IMR-90 (cell line): ENCODE measurements around the gene BANP. TPM values are rescaled to one million over a fixed set of nuclear protein-coding genes. Genes with fewer than 3 reads are reported as not detected.
"Not testable (repeated sequence)": the region's sequence is repeated elsewhere in the genome, so short reads cannot be mapped to it uniquely, and the experiment has no call there.

Experiments used
- ATAC-seq: fragments of 200-7000 bp; cut with Tn5 transposase; 2 replicates; pipeline ENCODE4 v1.9.1; 2020; ENCODE audit warnings: low read depth, mild to moderate bottlenecking, moderate library complexity
- BruUV-seq: library from RNA; stranded (reverse); fragments of 400-500 nt; replicated peaks from 2 replicates; lab custom pipeline; 2021; lab: Mats Ljungman, UMichigan
- CTCF ChIA-PET: fragments of 300-600 bp; formaldehyde crosslinking; extraction: SDS; loops from one replicate; lab custom pipeline; 2021; ENCODE audit warnings: antibody characterized with exemption; lab: Yijun Ruan, JAX
- POLR2A ChIA-PET: fragments of 300-600 bp; sonication (Branson Sonifier 250); formaldehyde crosslinking; loops from one replicate; lab custom pipeline; 2022; ENCODE audit warnings: antibody characterized with exemption; ENCODE audit not compliant: unreplicated experiment; lab: Charles Lee
- DNase-seq: peaks from one replicate; pipeline ENCODE4 v3.0.0; 2013
- H2AFZ ChIP-seq: replicated peaks from 2 replicates; pipeline ENCODE3; 2013; ENCODE audit warnings: low read length, mild to moderate bottlenecking; ENCODE audit not compliant: poor library complexity
- H2AK5ac ChIP-seq: 2 replicates; pipeline ENCODE4 v1.6.1; 2013; ENCODE audit warnings: low read depth, low read length, inconsistent platforms
- H2AK9ac ChIP-seq: replicated peaks from 2 replicates; pipeline ENCODE3; 2013; ENCODE audit warnings: mild to moderate bottlenecking, low read depth, low read length, moderate library complexity; ENCODE audit not compliant: poor library complexity
- H2BK120ac ChIP-seq: 2 replicates; pipeline ENCODE4 v1.6.1; 2013; ENCODE audit warnings: low read depth, low read length, inconsistent platforms
- H2BK15ac ChIP-seq: 3 replicates; pipeline ENCODE4 v1.6.1; 2013; ENCODE audit warnings: low read depth, low read length, inconsistent platforms
- H2BK20ac ChIP-seq: 2 replicates; pipeline ENCODE4 v1.6.1; 2013; ENCODE audit warnings: low read depth, mild to moderate bottlenecking, inconsistent platforms, low read length, moderate library complexity
- H2BK5ac ChIP-seq: 2 replicates; pipeline ENCODE4 v1.6.1; 2013; ENCODE audit warnings: mild to moderate bottlenecking, low read depth, low read length, inconsistent platforms; ENCODE audit not compliant: poor library complexity, severe bottlenecking
- H3K14ac ChIP-seq: replicated peaks from 2 replicates; pipeline ENCODE4 v1.6.1; 2013; ENCODE audit warnings: low read depth, low read length, inconsistent platforms
- H3K18ac ChIP-seq: 2 replicates; pipeline ENCODE4 v1.6.1; 2013; ENCODE audit warnings: low read depth, low read length, control low read depth
- H3K23ac ChIP-seq: 2 replicates; pipeline ENCODE4 v1.6.1; 2013; ENCODE audit warnings: low read depth, low read length, inconsistent platforms
- H3K27ac ChIP-seq: 2 replicates; pipeline ENCODE4 v1.5.1; 2013; ENCODE audit warnings: mild to moderate bottlenecking, control low read depth, low read length; ENCODE audit not compliant: insufficient read depth
- H3K27me3 ChIP-seq: 2 replicates; pipeline ENCODE4 v1.6.1; 2013; ENCODE audit warnings: low read length; ENCODE audit not compliant: control insufficient read depth, insufficient read depth
- H3K36me3 ChIP-seq: 2 replicates; pipeline ENCODE4 v1.6.1; 2013; ENCODE audit warnings: low read length, mixed read lengths; ENCODE audit not compliant: control insufficient read depth, insufficient read depth
- H3K4ac ChIP-seq: 2 replicates; pipeline ENCODE4 v1.6.1; 2013; ENCODE audit warnings: low read depth, low read length, inconsistent platforms
- H3K4me1 ChIP-seq: 2 replicates; pipeline ENCODE4 v1.6.1; 2013; ENCODE audit warnings: low read length, mixed read lengths; ENCODE audit not compliant: control insufficient read depth, insufficient read depth
- H3K4me2 ChIP-seq: 2 replicates; pipeline ENCODE4 v1.6.1; 2013; ENCODE audit warnings: low read depth, mild to moderate bottlenecking, control low read depth, low read length, moderate library complexity
- H3K4me3 ChIP-seq: 2 replicates; pipeline ENCODE4 v1.5.1; 2013; ENCODE audit warnings: low read depth, mild to moderate bottlenecking, control low read depth, low read length, moderate library complexity; ENCODE audit not compliant: insufficient read depth
- H3K56ac ChIP-seq: 2 replicates; pipeline ENCODE4 v1.6.1; 2013; ENCODE audit warnings: low read length, inconsistent platforms; ENCODE audit not compliant: insufficient read depth; ENCODE audit errors: extremely low read depth
- H3K79me1 ChIP-seq, 2 experiments: 2 replicates each; pipeline ENCODE4 v1.6.1; 2013; ENCODE audit warnings: low read length in 2 of 2, inconsistent platforms in 1 of 2, low read depth in 1 of 2
- H3K9ac ChIP-seq: 2 replicates; pipeline ENCODE4 v1.6.1; 2013; ENCODE audit warnings: low read depth, low read length, control low read depth
- H3K9me1 ChIP-seq: 2 replicates; pipeline ENCODE4 v1.6.1; 2013; ENCODE audit warnings: low read length, inconsistent platforms; ENCODE audit not compliant: insufficient read depth
- H3K9me3 ChIP-seq: 2 replicates; pipeline ENCODE4 v1.6.1; 2013; ENCODE audit warnings: low read length; ENCODE audit not compliant: control insufficient read depth, insufficient read depth
- H4K20me1 ChIP-seq: 2 replicates; pipeline ENCODE4 v1.6.1; 2013; ENCODE audit warnings: low read length, inconsistent platforms; ENCODE audit not compliant: insufficient read depth
- H4K5ac ChIP-seq: 2 replicates; pipeline ENCODE4 v1.6.1; 2013; ENCODE audit warnings: mild to moderate bottlenecking, low read depth, low read length, control low read depth
- H4K8ac ChIP-seq, 2 experiments: 2 replicates each; pipeline ENCODE4 v1.6.1; 2013; ENCODE audit warnings: low read depth in 2 of 2, low read length in 2 of 2, control low read depth in 1 of 2, inconsistent platforms in 1 of 2
- H4K91ac ChIP-seq: 2 replicates; pipeline ENCODE4 v1.6.1; 2013; ENCODE audit warnings: low read depth, low read length, inconsistent platforms; ENCODE audit not compliant: insufficient read depth
- WGBS, 2 experiments: methylation state at CpG; one replicate each; pipeline versions ENCODE4 v1.1.5 to v1.1.7; 2013; ENCODE audit warnings: missing lambda C conversion rate in 2 of 2; ENCODE audit not compliant: insufficient read length in 1 of 2; ENCODE audit errors: extremely low coverage in 2 of 2; 5-methylcytosine and 5-hydroxymethylcytosine counted together
- dilution Hi-C: fragments of 300-500 bp; cut with HindIII; formaldehyde crosslinking; loops from one replicate; pipeline ENCODE4 v1.14.3; 2018; ENCODE audit warnings: low sequenced_read_pairs; ENCODE audit not compliant: unreplicated experiment
- in situ Hi-C: fragments of 300-500 bp; cut with MboI; formaldehyde crosslinking; loops from 3 replicates; pipeline ENCODE4 v1.14.3; 2019; ENCODE audit warnings: low sequenced_read_pairs, inconsistent platforms, mixed read lengths
- intact Hi-C: fragments of 100-400 bp; cut with micrococcal nuclease; formaldehyde crosslinking; loops from 2 replicates; pipeline ENCODE4 v1.10.0; 2022
- polyA plus RNA-seq, 3 experiments: library from polyadenylated mRNA; depleted of rRNA; stranded (reverse); fragments of >200 nt; gene quantifications; 2 replicates each; pipeline ENCODE4 v1.2.3, GENCODE V29; 2012; ENCODE audit warnings: low replicate concordance in 1 of 3
- total RNA-seq: library from RNA; depleted of rRNA; stranded (reverse); fragments of >200 nt; gene quantifications from 2 replicates; pipeline ENCODE4 v1.2.3, GENCODE V29; 2012

Gene BANP
- total and polyA plus RNA-seq, 2 of the 4 experiments (the other 2 are of a cell fraction) = 17.4 to 17.9 TPM

GRCh38 chr16:87914021-87914725, 37.1 kb upstream of the BANP start:
- H2AFZ ChIP-seq, H2BK20ac ChIP-seq, ATAC-seq, H2BK15ac ChIP-seq, H3K4me2 ChIP-seq, H3K4me1 ChIP-seq, H3K23ac ChIP-seq, H3K14ac ChIP-seq, H4K5ac ChIP-seq, H2AK9ac ChIP-seq, H3K36me3 ChIP-seq, in situ Hi-C loops, BruUV-seq, H3K9me3 ChIP-seq, H3K79me1 ChIP-seq, H3K4me3 ChIP-seq, H3K27ac ChIP-seq, H4K8ac ChIP-seq, H3K4ac ChIP-seq, intact Hi-C loops, dilution Hi-C loops, H4K20me1 ChIP-seq, H3K18ac ChIP-seq, H3K9ac ChIP-seq, H2BK120ac ChIP-seq, H4K91ac ChIP-seq, POLR2A ChIA-PET, H2BK5ac ChIP-seq, CTCF ChIA-PET, H2AK5ac ChIP-seq, H3K9me1 ChIP-seq, H3K56ac ChIP-seq, DNase-seq: not testable (repeated sequence)
- 60% methylated on average over 9 of the region's 27 CpGs; no CpG with 5 or more reads in 1 of the 2 experiments for WGBS, 2 experiments
- H3K27me3 ChIP-seq = peaks cover 17% of the 10 kb centered on the region
